ENCODE data around the gene C5orf58. TPM values are rescaled to one million over a fixed set of nuclear protein-coding genes. Genes with fewer than 3 reads are reported as not detected.

C5orf58 gene
- total RNA-seq, 2 experiments from 2014 or later: not detected

DNA sequence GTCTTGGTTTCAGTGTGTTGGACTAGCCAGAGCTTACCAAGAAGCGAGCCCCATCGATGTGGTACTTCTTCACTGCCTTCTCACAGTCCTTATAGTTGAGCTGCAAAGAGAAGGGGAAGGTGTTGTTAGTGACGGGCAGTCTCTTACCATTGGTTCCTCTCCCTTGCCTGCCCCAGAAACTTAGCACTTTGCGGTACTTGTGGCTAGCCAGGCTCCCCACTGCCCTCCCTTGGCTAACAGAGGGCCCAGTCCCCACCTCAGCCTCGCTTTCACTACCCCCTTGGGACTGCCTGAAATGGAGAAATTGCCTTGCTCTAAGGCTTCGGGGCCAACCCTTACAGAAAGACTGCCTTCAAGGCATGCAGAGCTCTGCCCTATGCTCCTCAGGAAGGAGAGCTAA, 60.5 kb downstream of the C5orf58 start:
- Histone ChIP-seq H3K27me3 (ENCODE audit: control insufficient read depth in 1 of 2, insufficient read depth in 2 of 2, low read length in 2 of 2) (no peaks in the 10 kb centered on the region), H3K27ac (ENCODE audit: low read depth in 1 of 2, low read length in 2 of 2) (peak overlapping the region; percentile 49 to 98), H3K9me3 (ENCODE audit: control insufficient read depth in 1 of 2, insufficient read depth in 1 of 2, low read length in 2 of 2) (no peaks in the 10 kb centered on the region), H3K4me3 (ENCODE audit: low read length) (peak overlapping the region; percentile 66), H3K4me1 (ENCODE audit: insufficient read depth, low read length) (peaks cover 66% of the 10 kb centered on the region), H3K36me3 (ENCODE audit: insufficient read depth, low read length) (peaks cover 69% of the 10 kb centered on the region)
- peaks cover 95% of the 10 kb centered on the region for H3K36me3 Mint-ChIP-seq (ENCODE audit: low read depth)
- peak overlapping the region; percentile 96 for H3K27ac Mint-ChIP-seq
- DNase-seq: peak in 5 of 14 experiments; percentile 39 to 83 (median 74)
- intact Hi-C loops (cut with DNase I, micrococcal nuclease): no loop called here
- H3K4me3 Mint-ChIP-seq: peak overlapping the region; percentile 98
- H3K9me3 Mint-ChIP-seq: no peaks in the 10 kb centered on the region
- ChIA-PET CTCF (interaction anchor here (0.5 to 9.5 kb wide), 9 partner anchors 8 to 45 kb away, joined by 3 to 65 read pairs (median 12); no protein-coding TSS in a partner anchor), POLR2A (interaction anchor here (0.6 to 18.4 kb wide), 13 partner anchors 10 to 67 kb away, joined by 3 to 426 read pairs (median 7); no protein-coding TSS in a partner anchor)
- TF ChIP-seq CTCF (IDR thresholded peaks at IDR 0.05): no peak
- ATAC-seq (ENCODE audit: poor library complexity): peak; percentile 10
- no peaks in the 10 kb centered on the region for H3K27me3 Mint-ChIP-seq
- H3K4me1 Mint-ChIP-seq (ENCODE audit: low read depth): peaks cover 82% of the 10 kb centered on the region

- ATAC-seq (ENCODE audit: poor library complexity): no peak
- Histone ChIP-seq H3K4me1 (ENCODE audit: insufficient read depth, low read length) (peaks cover 65% of the 10 kb centered on the region), H3K36me3 (ENCODE audit: insufficient read depth, low read length) (peaks cover 61% of the 10 kb centered on the region), H3K4me3 (ENCODE audit: low read length) (peak overlapping the region; percentile 66), H3K9me3 (ENCODE audit: control insufficient read depth in 1 of 2, insufficient read depth in 1 of 2, low read length in 2 of 2) (no peaks in the 10 kb centered on the region), H3K27me3 (ENCODE audit: control insufficient read depth in 1 of 2, insufficient read depth in 2 of 2, low read length in 2 of 2) (no peaks in the 10 kb centered on the region), H3K27ac (ENCODE audit: low read depth in 1 of 2, low read length in 2 of 2) (peak overlapping the region; percentile 81 to 98)
- no peaks in the 10 kb centered on the region for H3K9me3 Mint-ChIP-seq
- no peak for TF ChIP-seq CTCF (IDR thresholded peaks at IDR 0.05)
- peaks cover 87% of the 10 kb centered on the region for H3K36me3 Mint-ChIP-seq (ENCODE audit: low read depth)
- peaks cover 81% of the 10 kb centered on the region for H3K4me1 Mint-ChIP-seq (ENCODE audit: low read depth)
- H3K27ac Mint-ChIP-seq: peak overlapping the region; percentile 96
- peak overlapping the region; percentile 98 for H3K4me3 Mint-ChIP-seq
- intact Hi-C loops (cut with DNase I, micrococcal nuclease): loop anchor here in 1 of 2 experiments (2.0 kb wide), 1 partner anchor 13 kb away; no protein-coding TSS in a partner anchor
- H3K27me3 Mint-ChIP-seq: no peaks in the 10 kb centered on the region
- POLR2A ChIA-PET: interaction anchor here (0.6 to 18.4 kb wide), 12 partner anchors 9 to 68 kb away, joined by 3 to 426 read pairs (median 34); no protein-coding TSS in a partner anchor
- CTCF ChIA-PET: interaction anchor here (2.6 to 9.5 kb wide), 5 partner anchors 9 to 45 kb away, joined by 12 to 65 read pairs (median 22); no protein-coding TSS in a partner anchor
- DNase-seq: no peak
These were observed 61.3 kb downstream of the C5orf58 start for GRCh38 chr5:170294057-170294456.

GRCh38 chr5:170294556-170294955, 61.8 kb downstream of the C5orf58 start:
- CTCF ChIA-PET: interaction anchor here (1.4 to 9.5 kb wide), 6 partner anchors 8 to 68 kb away, joined by 3 to 65 read pairs (median 17); no protein-coding TSS in a partner anchor
- POLR2A ChIA-PET: interaction anchor here (1.7 to 18.4 kb wide), 9 partner anchors 7 to 44 kb away, joined by 8 to 426 read pairs (median 53); no protein-coding TSS in a partner anchor
- no peak for DNase-seq
- Mint-ChIP-seq H3K27ac (peak overlapping the region; percentile 96), H3K36me3 (ENCODE audit: low read depth) (peaks cover 82% of the 10 kb centered on the region), H3K9me3 (no peaks in the 10 kb centered on the region), H3K4me1 (ENCODE audit: low read depth) (peaks cover 80% of the 10 kb centered on the region), H3K4me3 (peak overlapping the region; percentile 98), H3K27me3 (no peaks in the 10 kb centered on the region)
- intact Hi-C loops (cut with DNase I, micrococcal nuclease): loop anchor here in 1 of 2 experiments (2.0 kb wide), 1 partner anchor 14 kb away; no protein-coding TSS in a partner anchor
- no peak for ATAC-seq (ENCODE audit: poor library complexity)
- Histone ChIP-seq H3K9me3 (ENCODE audit: control insufficient read depth in 1 of 2, insufficient read depth in 1 of 2, low read length in 2 of 2) (no peaks in the 10 kb centered on the region), H3K4me1 (ENCODE audit: insufficient read depth, low read length) (peaks cover 65% of the 10 kb centered on the region), H3K4me3 (ENCODE audit: low read length) (peak overlapping the region; percentile 66), H3K36me3 (ENCODE audit: insufficient read depth, low read length) (peaks cover 58% of the 10 kb centered on the region), H3K27me3 (ENCODE audit: control insufficient read depth in 1 of 2, insufficient read depth in 2 of 2, low read length in 2 of 2) (no peaks in the 10 kb centered on the region), H3K27ac (ENCODE audit: low read depth in 1 of 2, low read length in 2 of 2) (peak overlapping the region; percentile 81 to 98)
- TF ChIP-seq CTCF (IDR thresholded peaks at IDR 0.05): no peak

Other genes with a start within 250 kb of the C5orf58 start
- gene FOXI1, start 127.1 kb upstream of the C5orf58 start, total RNA-seq: under 1 TPM in 1 of 2 experiments, not detected in 1; 0.28 TPM
- gene LCP2, start 64.8 kb downstream of the C5orf58 start, total RNA-seq: 100 to 1,000 TPM; 154 to 155 TPM
- under 1 TPM; 0.06 to 0.11 TPM for gene KCNMB1, start 156.4 kb downstream of the C5orf58 start, total RNA-seq

Data from CD4-positive, alpha-beta T cell (primary cell).